ENCODE data around the gene ZNF574.

ZNF574 gene

GRCh38 chr19:42080764-42081375, 4.9 kb downstream of the ZNF574 start:
- DNase-seq (ENCODE audit: low read depth): no peak
- H3K4me3 ChIP-seq (ENCODE audit: low read depth, low read length): no peak overlapping the region
- TF ChIP-seq CTCF (IDR thresholded peaks at IDR 0.05; ENCODE audit: control insufficient read depth, extremely low read depth, insufficient read depth): no peak

- DNase-seq (ENCODE audit: low read depth): no peak
- H3K4me3 ChIP-seq (ENCODE audit: low read depth, low read length): no peak overlapping the region
- TF ChIP-seq CTCF (IDR thresholded peaks at IDR 0.05; ENCODE audit: control insufficient read depth, extremely low read depth, insufficient read depth): peak; percentile 36
These were observed 5.7 kb downstream of the ZNF574 start for GRCh38 chr19:42081584-42082203.

- H3K4me3 ChIP-seq (ENCODE audit: low read depth, low read length): no peak overlapping the region
- TF ChIP-seq CTCF (IDR thresholded peaks at IDR 0.05; ENCODE audit: control insufficient read depth, extremely low read depth, insufficient read depth): no peak
- no peak for DNase-seq (ENCODE audit: low read depth)
These were observed 7.6 kb downstream of the ZNF574 start for GRCh38 chr19:42083537-42083936.

- DNase-seq (ENCODE audit: low read depth): no peak
- no peak overlapping the region for H3K4me3 ChIP-seq (ENCODE audit: low read depth, low read length)
- no peak for TF ChIP-seq CTCF (IDR thresholded peaks at IDR 0.05; ENCODE audit: control insufficient read depth, extremely low read depth, insufficient read depth)
These were observed 10.3 kb downstream of the ZNF574 start for GRCh38 chr19:42086188-42086736.

- no peak overlapping the region for H3K4me3 ChIP-seq (ENCODE audit: low read depth, low read length)
- no peak for TF ChIP-seq CTCF (IDR thresholded peaks at IDR 0.05; ENCODE audit: control insufficient read depth, extremely low read depth, insufficient read depth)
- DNase-seq (ENCODE audit: low read depth): no peak
These were observed 11.0 kb downstream of the ZNF574 start for GRCh38 chr19:42086770-42087550.

- H3K4me3 ChIP-seq (ENCODE audit: low read depth, low read length): no peak overlapping the region
- no peak for DNase-seq (ENCODE audit: low read depth)
- no peak for TF ChIP-seq CTCF (IDR thresholded peaks at IDR 0.05; ENCODE audit: control insufficient read depth, extremely low read depth, insufficient read depth)
These were observed 12.7 kb downstream of the ZNF574 start for GRCh38 chr19:42088471-42089190.

Data from LNCaP clone FGC (cell line).